ENCODE data around the gene CUL2. TPM values are rescaled to one million over a fixed set of nuclear protein-coding genes. Genes with fewer than 3 reads are reported as not detected.

CUL2 gene
- total and polyA plus RNA-seq, 11 donors: 7.1 to 42.2 (median 31.6) TPM

GRCh38 chr10:35042783-35043182 lies 47.4 kb downstream of the CUL2 start:
- H3K4me3 ChIP-seq: no peak overlapping the region
- no peaks in the 10 kb centered on the region for H3K27me3 ChIP-seq
- no peaks in the 10 kb centered on the region for H3K9me3 ChIP-seq
- H3K4me1 ChIP-seq: peaks cover 0 to 9% (median 0%) of the 10 kb centered on the region in 12 donors
- TF ChIP-seq POLR2A (IDR thresholded peaks at IDR 0.05) (no peak), CTCF (IDR thresholded peaks at IDR 0.05) (no peak)
- ATAC-seq (no peak), DNase-seq (no peak)
- intact Hi-C loops (cut with DNase I): no loop called here
- peaks cover 0 to 92% (median 58%) of the 10 kb centered on the region in 9 donors for H3K36me3 ChIP-seq
- 95 to 100% (median 99%) methylated on average over 3 of the region's 3 CpGs for WGBS, 4 donors
- no peak overlapping the region for H3K27ac ChIP-seq

- WGBS, 4 donors: 84 to 92% (median 89%) methylated on average over 9 of the region's 9 CpGs
- Histone ChIP-seq H3K9me3 (no peaks in the 10 kb centered on the region), H3K4me1 (peaks cover 0 to 9% (median 0%) of the 10 kb centered on the region in 12 donors), H3K27ac (no peak overlapping the region), H3K36me3 (peaks cover 0 to 96% (median 66%) of the 10 kb centered on the region in 9 donors), H3K27me3 (no peaks in the 10 kb centered on the region), H3K4me3 (no peak overlapping the region)
- TF ChIP-seq POLR2A (IDR thresholded peaks at IDR 0.05) (no peak), CTCF (IDR thresholded peaks at IDR 0.05) (no peak)
- intact Hi-C loops (cut with DNase I): no loop called here
- ATAC-seq (no peak), DNase-seq (no peak)
Measured at GRCh38 chr10:35041502-35041879, 48.6 kb downstream of the CUL2 start.

- Histone ChIP-seq H3K36me3 (peaks cover 0 to 96% (median 71%) of the 10 kb centered on the region in 9 donors), H3K4me1 (peaks cover 0 to 9% (median 0%) of the 10 kb centered on the region in 12 donors), H3K27me3 (no peaks in the 10 kb centered on the region), H3K9me3 (no peaks in the 10 kb centered on the region), H3K4me3 (no peak overlapping the region), H3K27ac (no peak overlapping the region)
- 78 to 87% (median 86%) methylated on average over 6 of the region's 6 CpGs for WGBS, 4 donors
- TF ChIP-seq CTCF (IDR thresholded peaks at IDR 0.05) (no peak), POLR2A (IDR thresholded peaks at IDR 0.05) (no peak)
- intact Hi-C loops (cut with DNase I): no loop called here
- DNase-seq (no peak), ATAC-seq (peak in 2 of 4 donors; percentile 20 to 26)
Measured at GRCh38 chr10:35040760-35041501, 49.2 kb downstream of the CUL2 start.

GRCh38 chr10:35037104-35037503 lies 53.0 kb downstream of the CUL2 start:
- no peak for ATAC-seq
- intact Hi-C loops (cut with DNase I): no loop called here
- no peaks in the 10 kb centered on the region for H3K27me3 ChIP-seq
- H3K27ac ChIP-seq: no peak overlapping the region
- H3K4me1 ChIP-seq: peaks cover 0 to 9% (median 0%) of the 10 kb centered on the region in 12 donors
- no peak overlapping the region for H3K4me3 ChIP-seq
- no peak for DNase-seq
- H3K9me3 ChIP-seq: no peaks in the 10 kb centered on the region
- TF ChIP-seq POLR2A (IDR thresholded peaks at IDR 0.05) (no peak), CTCF (IDR thresholded peaks at IDR 0.05) (no peak)
- 96 to 99% (median 98%) methylated on average over 4 of the region's 4 CpGs for WGBS, 4 donors
- peaks cover 0 to 98% (median 76%) of the 10 kb centered on the region in 9 donors for H3K36me3 ChIP-seq
